Mucosa of stomach (tissue), 1 donor: ENCODE results near the gene TFDP1.
A peak's percentile ranks its signal among the peaks of the same experiment; 100 is the strongest.

Experiments
- H3K27me3 ChIP-seq: one replicate; pipeline ENCODE4 v1.7.0; 2013; ENCODE audit warnings: mild to moderate bottlenecking, low read length; ENCODE audit not compliant: control insufficient read depth, insufficient read depth
- H3K36me3 ChIP-seq: one replicate; pipeline ENCODE4 v1.7.0; 2013; ENCODE audit warnings: low read length; ENCODE audit not compliant: control insufficient read depth, insufficient read depth
- H3K4me1 ChIP-seq: one replicate; pipeline ENCODE4 v1.7.0; 2013; ENCODE audit warnings: mild to moderate bottlenecking, low read length; ENCODE audit not compliant: control insufficient read depth, insufficient read depth
- H3K4me3 ChIP-seq: one replicate; pipeline ENCODE4 v1.7.0; 2013; ENCODE audit warnings: low read length
- H3K9ac ChIP-seq: one replicate; pipeline ENCODE4 v1.7.0; 2013; ENCODE audit warnings: mild to moderate bottlenecking, low read length, moderate library complexity
- H3K9me3 ChIP-seq: one replicate; pipeline ENCODE4 v1.7.0; 2013; ENCODE audit warnings: mild to moderate bottlenecking, low read length, moderate library complexity; ENCODE audit not compliant: control insufficient read depth
- donor health status: Pancreatic carcinoma.

Gene TFDP1

GRCh38 chr13:113607056-113607888 is 22.7 kb downstream of the TFDP1 start:
- H3K27me3 ChIP-seq = no peaks in the 10 kb centered on the region

GRCh38 chr13:113607889-113608635 is 23.5 kb downstream of the TFDP1 start:
- H3K4me3 ChIP-seq = no peak overlapping the region
- H3K9me3 ChIP-seq = no peaks in the 10 kb centered on the region
- peaks cover 7% of the 10 kb centered on the region for H3K4me1 ChIP-seq
- H3K9ac ChIP-seq = no peak overlapping the region
- H3K36me3 ChIP-seq = no peaks in the 10 kb centered on the region
- H3K27me3 ChIP-seq = no peaks in the 10 kb centered on the region

More at GRCh38 chr13:113607056-113607888, 22.7 kb downstream of the TFDP1 start:
- Histone ChIP-seq H3K4me3 (no peak overlapping the region), H3K9ac (no peak overlapping the region), H3K36me3 (no peaks in the 10 kb centered on the region), H3K4me1 (peaks cover 7% of the 10 kb centered on the region), H3K9me3 (no peaks in the 10 kb centered on the region)

- H3K4me3 ChIP-seq = no peak overlapping the region
- no peaks in the 10 kb centered on the region for H3K27me3 ChIP-seq
- peaks cover 7% of the 10 kb centered on the region for H3K4me1 ChIP-seq
- no peaks in the 10 kb centered on the region for H3K36me3 ChIP-seq
- H3K9ac ChIP-seq = no peak overlapping the region
- no peaks in the 10 kb centered on the region for H3K9me3 ChIP-seq
These were observed 24.5 kb downstream of the TFDP1 start for GRCh38 chr13:113608967-113609533.

GRCh38 chr13:113609616-113610015 is 25.1 kb downstream of the TFDP1 start:
- peaks cover 7% of the 10 kb centered on the region for H3K4me1 ChIP-seq
- no peak overlapping the region for H3K9ac ChIP-seq
- H3K4me3 ChIP-seq = no peak overlapping the region
- no peaks in the 10 kb centered on the region for H3K36me3 ChIP-seq
- no peaks in the 10 kb centered on the region for H3K27me3 ChIP-seq
- no peaks in the 10 kb centered on the region for H3K9me3 ChIP-seq

GRCh38 chr13:113610266-113610665 is 25.7 kb downstream of the TFDP1 start:
- H3K27me3 ChIP-seq = no peaks in the 10 kb centered on the region
- no peaks in the 10 kb centered on the region for H3K9me3 ChIP-seq
- no peaks in the 10 kb centered on the region for H3K36me3 ChIP-seq
- no peak overlapping the region for H3K4me3 ChIP-seq
- H3K4me1 ChIP-seq = peaks cover 7% of the 10 kb centered on the region
- no peak overlapping the region for H3K9ac ChIP-seq

GRCh38 chr13:113611996-113612395 is 27.4 kb downstream of the TFDP1 start:
- H3K9ac ChIP-seq = no peak overlapping the region

GRCh38 chr13:113612607-113613006 is 28.1 kb downstream of the TFDP1 start:
- H3K36me3 ChIP-seq = no peaks in the 10 kb centered on the region
- no peak overlapping the region for H3K4me3 ChIP-seq
- no peak overlapping the region for H3K9ac ChIP-seq
- no peaks in the 10 kb centered on the region for H3K9me3 ChIP-seq
- no peaks in the 10 kb centered on the region for H3K27me3 ChIP-seq
- peaks cover 22% of the 10 kb centered on the region for H3K4me1 ChIP-seq

More at GRCh38 chr13:113611996-113612395, 27.4 kb downstream of the TFDP1 start:
- no peaks in the 10 kb centered on the region for H3K9me3 ChIP-seq
- peaks cover 16% of the 10 kb centered on the region for H3K4me1 ChIP-seq
- H3K27me3 ChIP-seq = no peaks in the 10 kb centered on the region
- H3K36me3 ChIP-seq = no peaks in the 10 kb centered on the region
- H3K4me3 ChIP-seq = no peak overlapping the region

- H3K9ac ChIP-seq = no peak overlapping the region
- peaks cover 23% of the 10 kb centered on the region for H3K4me1 ChIP-seq
- H3K36me3 ChIP-seq = no peaks in the 10 kb centered on the region
- H3K27me3 ChIP-seq = no peaks in the 10 kb centered on the region
- H3K4me3 ChIP-seq = no peak overlapping the region
- no peaks in the 10 kb centered on the region for H3K9me3 ChIP-seq
These were observed 29.3 kb downstream of the TFDP1 start for GRCh38 chr13:113613789-113614379.

GRCh38 chr13:113616281-113616906 is 31.8 kb downstream of the TFDP1 start:
- Histone ChIP-seq H3K9me3 (no peaks in the 10 kb centered on the region), H3K9ac (peak overlapping the region; percentile 8), H3K4me1 (peaks cover 23% of the 10 kb centered on the region), H3K4me3 (no peak overlapping the region), H3K36me3 (no peaks in the 10 kb centered on the region), H3K27me3 (no peaks in the 10 kb centered on the region)

- H3K9me3 ChIP-seq = no peaks in the 10 kb centered on the region
- no peaks in the 10 kb centered on the region for H3K36me3 ChIP-seq
- no peak overlapping the region for H3K4me3 ChIP-seq
- peak overlapping the region; percentile 8 for H3K9ac ChIP-seq
- no peaks in the 10 kb centered on the region for H3K27me3 ChIP-seq
- H3K4me1 ChIP-seq = peaks cover 23% of the 10 kb centered on the region
These were observed 32.6 kb downstream of the TFDP1 start for GRCh38 chr13:113616991-113617749.

GRCh38 chr13:113617961-113618360 is 33.4 kb downstream of the TFDP1 start:
- peaks cover 23% of the 10 kb centered on the region for H3K4me1 ChIP-seq
- no peaks in the 10 kb centered on the region for H3K36me3 ChIP-seq

More at GRCh38 chr13:113617961-113618360, 33.4 kb downstream of the TFDP1 start:
- Histone ChIP-seq H3K4me3 (no peak overlapping the region), H3K9me3 (no peaks in the 10 kb centered on the region), H3K9ac (no peak overlapping the region), H3K27me3 (no peaks in the 10 kb centered on the region)
